ENCODE measurements around the gene AKR1C3. TPM values are rescaled to one million over a fixed set of nuclear protein-coding genes. Genes with fewer than 3 reads are reported as not detected.

The AKR1C3 gene
- total RNA-seq, 1 experiment from 2014 or later, result 3.0 TPM

DNA sequence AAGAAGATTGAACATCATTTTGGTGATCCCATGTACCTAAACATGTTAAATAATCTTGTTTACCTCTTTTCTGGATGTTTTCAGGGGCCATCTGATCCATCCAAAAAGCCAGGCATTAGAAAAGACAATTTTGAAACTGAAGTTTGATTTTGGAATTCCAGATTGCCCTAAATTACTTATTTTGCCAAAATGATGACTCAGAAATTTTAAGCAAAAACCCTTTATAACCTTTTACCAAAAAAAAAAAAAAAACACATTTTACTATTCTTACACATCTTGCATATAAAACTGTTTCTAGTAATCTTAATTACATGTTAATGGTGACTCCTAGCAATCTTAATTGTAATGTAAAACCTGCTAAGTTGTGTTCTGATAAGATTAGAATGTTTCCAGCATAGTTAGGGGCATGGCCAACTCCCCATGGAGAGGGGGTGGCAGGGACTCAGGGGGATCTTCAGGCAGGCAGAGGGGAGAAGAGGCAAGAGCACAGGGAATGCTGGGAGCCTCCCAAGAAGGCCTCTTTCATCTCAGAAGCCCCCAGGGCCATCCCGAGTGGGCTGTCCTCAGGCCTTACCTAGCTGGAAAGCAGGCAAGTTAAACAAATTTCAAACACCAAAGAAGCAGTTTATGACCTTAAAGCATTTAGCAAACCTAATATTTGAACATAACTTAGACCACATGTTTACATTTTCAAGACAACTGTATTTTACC, 25.8 kb upstream of the AKR1C3 start:
- no peak overlapping the region for H3K9ac ChIP-seq (ENCODE audit: low read length)
- DNase-seq (ENCODE audit: low read depth, low spot score) (no peak), ATAC-seq (no peak)
- H3K4me1 ChIP-seq (ENCODE audit: control insufficient read depth in 1 of 2, insufficient read depth in 2 of 2, low read length in 2 of 2), result peaks cover 8 to 10% of the 10 kb centered on the region in 2 experiments; a peak in 3 of 4 replicates
- no peaks in the 10 kb centered on the region for H3K27me3 ChIP-seq (ENCODE audit: insufficient read depth, low read length)
- intact Hi-C loops (cut with micrococcal nuclease), result no loop called here
- no peak overlapping the region for H3K4me2 ChIP-seq (ENCODE audit: low read length)
- TF ChIP-seq YY1 (IDR thresholded peaks at IDR 0.05; ENCODE audit: extremely low read depth, insufficient replicate concordance, low read depth, low read length), result no peak
- no peak for TF ChIP-seq EZH2phosphoT487 (IDR thresholded peaks at IDR 0.05; ENCODE audit: borderline replicate concordance)
- TF ChIP-seq TCF7L2 (IDR thresholded peaks at IDR 0.05; ENCODE audit: borderline replicate concordance, extremely low read depth, insufficient read depth, insufficient read length), result no peak
- no peak for TF ChIP-seq SIN3A (IDR thresholded peaks at IDR 0.05; ENCODE audit: low read depth)
- no peaks in the 10 kb centered on the region for H3K36me3 ChIP-seq (ENCODE audit: control insufficient read depth in 1 of 2, insufficient read depth in 2 of 2, low read length in 2 of 2)
- H4K20me1 ChIP-seq (ENCODE audit: insufficient read depth), result no peaks in the 10 kb centered on the region
- POLR2A ChIA-PET, result no interaction called here
- RAD21 ChIA-PET (ENCODE audit: low non-redundant PET in 1 of 2, low total read pairs in 2 of 2, uncharacterized antibody in 2 of 2, unreplicated experiment in 2 of 2), result no interaction called here
- no peak overlapping the region for H2AFZ ChIP-seq (ENCODE audit: low read depth, low read length, poor library complexity, severe bottlenecking)
- no peak overlapping the region for H3K4me3 ChIP-seq (replicated peaks in 1 of 2; ENCODE audit: low read depth in 1 of 2, low read length in 2 of 2)
- no peak overlapping the region for H3K27ac ChIP-seq (ENCODE audit: low read depth, low read length)
- H3K79me2 ChIP-seq (ENCODE audit: insufficient read depth, low read length), result no peaks in the 10 kb centered on the region
- no TSS peak for BruUV-seq (replicated peaks)
- CTCF ChIA-PET, result no interaction called here
- H3K9me2 ChIP-seq (ENCODE audit: insufficient read depth), result no peaks in the 10 kb centered on the region
- no peaks in the 10 kb centered on the region for H3K9me3 ChIP-seq (ENCODE audit: control insufficient read depth in 1 of 2, insufficient read depth in 1 of 2, low read depth in 1 of 2, low read length in 2 of 2)

DNA sequence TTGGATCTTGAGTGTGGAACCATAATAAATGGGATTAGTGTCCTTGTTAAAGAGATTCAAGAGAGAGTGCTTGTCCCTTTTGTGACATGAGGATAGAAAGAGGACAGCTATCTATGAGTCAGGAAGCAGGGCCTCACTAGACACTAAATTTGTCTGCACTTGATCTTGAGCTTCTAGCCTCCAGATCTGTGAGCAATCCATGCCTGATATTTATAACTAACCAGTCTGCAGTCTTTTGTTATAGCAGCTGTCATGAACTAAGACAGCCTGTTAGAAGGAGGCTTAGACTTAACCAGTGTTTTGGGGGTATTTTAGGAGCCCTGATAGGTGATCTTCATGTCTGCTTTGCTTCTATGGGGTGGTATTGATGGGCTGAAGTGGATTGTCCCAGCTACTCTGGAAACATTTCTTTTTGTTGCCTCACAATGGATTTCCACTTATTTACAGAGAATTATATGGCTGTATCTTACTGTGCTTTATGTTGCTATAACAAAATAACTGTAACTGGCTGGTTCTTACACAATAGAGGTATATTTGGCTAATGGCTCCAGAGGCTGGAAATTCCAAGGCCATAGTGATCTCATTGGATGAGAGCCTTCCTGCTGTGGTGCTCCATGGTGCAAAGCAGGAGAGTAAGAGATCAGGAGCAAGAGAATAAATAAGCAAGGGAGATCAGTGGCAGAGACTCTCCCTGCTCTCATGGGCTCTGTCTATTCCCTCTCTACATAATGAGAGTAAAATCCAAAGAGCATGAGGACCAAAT, 23.4 kb upstream of the AKR1C3 start:
- no peak overlapping the region for H2AFZ ChIP-seq (ENCODE audit: low read depth, low read length, poor library complexity, severe bottlenecking)
- H3K27ac ChIP-seq (ENCODE audit: low read depth, low read length), result no peak overlapping the region
- POLR2A ChIA-PET, result no interaction called here
- TF ChIP-seq, protein P1, sequence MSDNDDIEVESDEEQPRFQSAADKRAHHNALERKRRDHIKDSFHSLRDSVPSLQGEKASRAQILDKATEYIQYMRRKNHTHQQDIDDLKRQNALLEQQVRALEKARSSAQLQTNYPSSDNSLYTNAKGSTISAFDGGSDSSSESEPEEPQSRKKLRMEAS (IDR thresholded peaks at IDR 0.05), result no peak
- TF ChIP-seq CEBPB (IDR thresholded peaks at IDR 0.05; ENCODE audit: low read depth), result no peak
- TF ChIP-seq, protein P2, sequence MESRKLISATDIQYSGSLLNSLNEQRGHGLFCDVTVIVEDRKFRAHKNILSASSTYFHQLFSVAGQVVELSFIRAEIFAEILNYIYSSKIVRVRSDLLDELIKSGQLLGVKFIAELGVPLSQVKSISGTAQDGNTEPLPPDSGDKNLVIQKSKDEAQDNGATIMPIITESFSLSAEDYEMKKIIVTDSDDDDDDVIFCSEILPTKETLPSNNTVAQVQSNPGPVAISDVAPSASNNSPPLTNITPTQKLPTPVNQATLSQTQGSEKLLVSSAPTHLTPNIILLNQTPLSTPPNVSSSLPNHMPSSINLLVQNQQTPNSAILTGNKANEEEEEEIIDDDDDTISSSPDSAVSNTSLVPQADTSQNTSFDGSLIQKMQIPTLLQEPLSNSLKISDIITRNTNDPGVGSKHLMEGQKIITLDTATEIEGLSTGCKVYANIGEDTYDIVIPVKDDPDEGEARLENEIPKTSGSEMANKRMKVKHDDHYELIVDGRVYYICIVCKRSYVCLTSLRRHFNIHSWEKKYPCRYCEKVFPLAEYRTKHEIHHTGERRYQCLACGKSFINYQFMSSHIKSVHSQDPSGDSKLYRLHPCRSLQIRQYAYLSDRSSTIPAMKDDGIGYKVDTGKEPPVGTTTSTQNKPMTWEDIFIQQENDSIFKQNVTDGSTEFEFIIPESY (IDR thresholded peaks at IDR 0.05; ENCODE audit: extremely low read depth, insufficient replicate concordance, low read length), result no peak
- no peak for TF ChIP-seq SRF (IDR thresholded peaks at IDR 0.05; ENCODE audit: low read depth)
- TF ChIP-seq FOSL1 (IDR thresholded peaks at IDR 0.05; ENCODE audit: low read depth), result no peak
- TF ChIP-seq, protein P3, sequence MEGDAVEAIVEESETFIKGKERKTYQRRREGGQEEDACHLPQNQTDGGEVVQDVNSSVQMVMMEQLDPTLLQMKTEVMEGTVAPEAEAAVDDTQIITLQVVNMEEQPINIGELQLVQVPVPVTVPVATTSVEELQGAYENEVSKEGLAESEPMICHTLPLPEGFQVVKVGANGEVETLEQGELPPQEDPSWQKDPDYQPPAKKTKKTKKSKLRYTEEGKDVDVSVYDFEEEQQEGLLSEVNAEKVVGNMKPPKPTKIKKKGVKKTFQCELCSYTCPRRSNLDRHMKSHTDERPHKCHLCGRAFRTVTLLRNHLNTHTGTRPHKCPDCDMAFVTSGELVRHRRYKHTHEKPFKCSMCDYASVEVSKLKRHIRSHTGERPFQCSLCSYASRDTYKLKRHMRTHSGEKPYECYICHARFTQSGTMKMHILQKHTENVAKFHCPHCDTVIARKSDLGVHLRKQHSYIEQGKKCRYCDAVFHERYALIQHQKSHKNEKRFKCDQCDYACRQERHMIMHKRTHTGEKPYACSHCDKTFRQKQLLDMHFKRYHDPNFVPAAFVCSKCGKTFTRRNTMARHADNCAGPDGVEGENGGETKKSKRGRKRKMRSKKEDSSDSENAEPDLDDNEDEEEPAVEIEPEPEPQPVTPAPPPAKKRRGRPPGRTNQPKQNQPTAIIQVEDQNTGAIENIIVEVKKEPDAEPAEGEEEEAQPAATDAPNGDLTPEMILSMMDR (IDR thresholded peaks at IDR 0.05 in 2 of 3, conservative IDR thresholded peaks at IDR 0.05 in 1 of 3; ENCODE audit: borderline replicate concordance in 1 of 3, insufficient read depth in 1 of 3, low read depth in 2 of 3, low read length in 2 of 3), result no peak
- TF ChIP-seq YY1 (IDR thresholded peaks at IDR 0.05; ENCODE audit: extremely low read depth, insufficient replicate concordance, low read depth, low read length), result no peak
- no peak for TF ChIP-seq EZH2phosphoT487 (IDR thresholded peaks at IDR 0.05; ENCODE audit: borderline replicate concordance)
- no peak for TF ChIP-seq EZH2 (IDR thresholded peaks at IDR 0.05)
- no peak for TF ChIP-seq SP1 (IDR thresholded peaks at IDR 0.05; ENCODE audit: low read depth)
- no peak for TF ChIP-seq SIN3A (IDR thresholded peaks at IDR 0.05; ENCODE audit: low read depth)
- TF ChIP-seq, protein P4, sequence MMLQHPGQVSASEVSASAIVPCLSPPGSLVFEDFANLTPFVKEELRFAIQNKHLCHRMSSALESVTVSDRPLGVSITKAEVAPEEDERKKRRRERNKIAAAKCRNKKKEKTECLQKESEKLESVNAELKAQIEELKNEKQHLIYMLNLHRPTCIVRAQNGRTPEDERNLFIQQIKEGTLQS (IDR thresholded peaks at IDR 0.05), result no peak
- no peak for TF ChIP-seq CBX3 (IDR thresholded peaks at IDR 0.05; ENCODE audit: low read depth)

More for the DNA sequence above, 23.4 kb upstream of the AKR1C3 start:
- no peaks in the 10 kb centered on the region for H3K79me2 ChIP-seq (ENCODE audit: insufficient read depth, low read length)
- no TSS peak for BruUV-seq (replicated peaks)
- no peak overlapping the region for H3K4me3 ChIP-seq (replicated peaks in 1 of 2; ENCODE audit: low read depth in 1 of 2, low read length in 2 of 2)
- H3K4me2 ChIP-seq (ENCODE audit: low read length), result no peak overlapping the region
- RAD21 ChIA-PET (ENCODE audit: low non-redundant PET in 1 of 2, low total read pairs in 2 of 2, uncharacterized antibody in 2 of 2, unreplicated experiment in 2 of 2), result no interaction called here
- no peaks in the 10 kb centered on the region for H3K27me3 ChIP-seq (ENCODE audit: insufficient read depth, low read length)
- no peaks in the 10 kb centered on the region for H4K20me1 ChIP-seq (ENCODE audit: insufficient read depth)
- H3K9ac ChIP-seq (ENCODE audit: low read length), result no peak overlapping the region
- no peaks in the 10 kb centered on the region for H3K9me2 ChIP-seq (ENCODE audit: insufficient read depth)
- H3K9me3 ChIP-seq (ENCODE audit: control insufficient read depth in 1 of 2, insufficient read depth in 1 of 2, low read depth in 1 of 2, low read length in 2 of 2), result no peaks in the 10 kb centered on the region
- CTCF ChIA-PET, result no interaction called here
- no peak for ATAC-seq
- no peaks in the 10 kb centered on the region for H3K36me3 ChIP-seq (ENCODE audit: control insufficient read depth in 1 of 2, insufficient read depth in 2 of 2, low read length in 2 of 2)
- peaks cover 8 to 10% of the 10 kb centered on the region in 2 experiments; a peak in 3 of 4 replicates for H3K4me1 ChIP-seq (ENCODE audit: control insufficient read depth in 1 of 2, insufficient read depth in 2 of 2, low read length in 2 of 2)
- intact Hi-C loops (cut with micrococcal nuclease), result no loop called here
- no peak for DNase-seq (ENCODE audit: low read depth, low spot score)
